Left ventricle myocardium superior (tissue), 1 donor: ENCODE data around the gene CCNL2. TPM values are rescaled to one million over a fixed set of nuclear protein-coding genes. Genes with fewer than 3 reads are reported as not detected.
"Not testable (repeated sequence)": the region's sequence is repeated elsewhere in the genome, so short reads cannot be mapped to it uniquely, and the experiment has no call there.

ENCODE experiments used
- ATAC-seq: fragments of 200-7000 bp; cut with Tn5 transposase; one replicate; pipeline ENCODE4 v1.9.1; 2020; ENCODE audit warnings: mild to moderate bottlenecking, moderate library complexity
- DNase-seq: peaks from one replicate; pipeline ENCODE4 v3.0.0-alpha.2; 2020
- intact Hi-C: fragments of 100-400 bp; cut with micrococcal nuclease; formaldehyde crosslinking; loops from one replicate; pipeline ENCODE4 v1.11.0; 2022
- total RNA-seq: library from RNA; stranded (reverse); fragmentation: NEBNext Ultra II Directional; extraction: Animal tissue kit (Norgen Biotek cat#: 25700); gene quantifications from one replicate; pipeline ENCODE4 v1.2.1, GENCODE V29; 2021
- donor health status: DM: no; HTN: yes; CAD: no; lungs with severe emphysema.

The CCNL2 gene
- total RNA-seq, 1 donor from 2014 or later, result 61.0 TPM

DNA sequence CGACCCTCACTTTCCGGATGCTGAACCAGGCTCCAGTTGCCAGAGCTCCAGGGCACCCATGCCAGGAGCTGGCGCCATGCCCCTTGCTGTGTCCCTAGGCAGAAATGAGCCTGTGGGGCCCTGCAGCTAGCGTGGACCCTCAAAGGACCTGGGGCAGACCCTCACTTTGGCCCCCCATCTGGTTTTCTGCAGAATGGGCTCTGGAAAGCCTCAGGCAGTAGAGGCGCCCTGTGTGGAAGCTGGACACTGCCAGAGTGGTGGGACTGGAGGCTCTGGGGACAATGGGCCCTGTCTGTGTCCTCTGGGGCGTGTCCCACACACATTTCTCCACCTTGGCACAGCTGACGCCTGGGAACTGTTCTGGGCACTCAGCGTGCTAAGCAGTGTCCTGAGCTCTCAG lies 17.8 kb downstream of the CCNL2 start:
- ATAC-seq (no peak), DNase-seq (no peak)
- intact Hi-C loops, result no loop called here

DNA sequence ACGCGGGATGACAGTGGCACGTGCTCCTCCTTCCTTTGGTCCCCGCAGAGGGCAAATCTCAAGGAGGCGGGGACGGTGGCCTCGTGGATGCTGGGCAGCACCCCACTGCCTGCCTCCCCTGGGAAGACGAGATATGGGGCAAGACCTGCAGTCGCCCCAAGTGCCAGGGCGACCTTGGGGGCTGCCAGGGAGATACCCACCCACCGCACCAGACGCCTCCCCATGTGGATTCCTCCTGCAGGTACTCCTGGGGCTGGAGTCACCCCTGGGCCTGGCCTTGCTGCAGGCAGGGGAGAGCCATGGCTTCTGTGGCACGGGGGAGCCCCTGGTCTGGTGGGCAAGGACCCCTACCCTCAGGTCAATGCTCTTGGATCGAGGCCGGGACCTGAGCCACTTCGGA lies 18.3 kb downstream of the CCNL2 start:
- ATAC-seq (no peak), DNase-seq (no peak)
- intact Hi-C loops, result no loop called here

DNA sequence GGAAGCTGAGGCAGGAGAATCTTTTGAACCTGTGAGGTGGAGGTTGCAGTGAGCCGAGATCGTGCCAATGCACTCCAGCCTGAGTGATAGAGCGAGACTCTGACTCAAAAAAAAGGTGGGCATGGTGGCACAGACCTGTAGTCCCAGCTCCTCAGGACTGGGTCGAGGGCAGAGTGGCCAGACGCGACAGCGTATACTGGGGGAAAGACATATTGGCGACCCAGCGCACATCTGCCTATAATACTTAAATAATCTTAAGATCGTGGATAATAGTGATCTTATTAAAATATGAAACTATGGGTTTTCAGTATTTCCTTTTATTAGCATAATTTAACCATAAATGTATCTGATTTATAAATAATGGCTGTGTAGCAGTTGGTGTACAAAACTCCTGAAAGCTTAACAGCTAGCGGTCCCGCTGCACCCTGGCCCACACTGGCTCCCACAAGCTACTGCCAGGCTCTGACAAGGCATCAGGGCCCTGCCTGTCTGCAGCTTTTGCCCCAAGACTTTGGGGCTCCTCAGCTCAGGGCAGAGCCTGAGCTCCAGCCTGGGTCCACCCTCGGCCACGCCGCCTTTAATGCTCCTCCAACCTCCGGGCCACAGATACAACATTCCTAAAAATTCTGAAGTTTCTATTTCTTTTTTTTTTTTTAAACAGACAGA lies 21.5 kb downstream of the CCNL2 start:
- DNase-seq, result peak; percentile 27
- intact Hi-C loops, result no loop called here

DNA sequence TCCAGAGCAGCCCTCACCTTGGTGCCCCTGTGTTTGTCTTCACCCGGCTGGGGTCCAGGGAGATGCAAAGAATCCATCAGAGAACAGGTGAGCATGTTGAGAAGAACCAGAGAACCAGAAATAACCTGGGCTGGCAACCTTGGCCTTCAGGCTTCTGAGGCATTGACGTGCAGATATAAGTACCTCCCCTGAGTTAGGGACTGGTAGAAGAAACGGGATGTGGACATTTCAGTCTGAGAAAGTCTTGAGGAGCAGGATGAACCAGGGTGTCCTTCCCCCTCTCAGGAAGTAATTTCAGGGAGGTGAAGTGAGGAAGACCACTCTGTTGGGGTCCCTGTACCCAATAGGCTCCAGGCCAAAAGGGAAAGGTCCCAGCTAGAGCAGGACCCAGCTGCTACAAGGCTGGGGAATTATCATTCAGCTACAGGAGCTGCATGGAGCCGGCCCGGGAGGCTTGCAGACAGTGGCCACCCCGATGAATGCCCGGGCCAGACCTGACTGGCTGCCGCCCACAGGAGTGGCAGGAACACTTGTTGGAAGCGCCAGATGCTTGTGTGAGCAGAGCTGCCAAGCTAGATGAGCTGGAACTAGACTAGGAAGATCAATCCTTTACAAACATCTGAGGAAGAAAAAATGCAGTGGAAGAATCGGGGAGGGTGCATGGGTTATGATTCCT lies 22.4 kb downstream of the CCNL2 start:
- peak; percentile 28 for DNase-seq
- ATAC-seq, result no peak
- intact Hi-C loops, result no loop called here

More for the DNA sequence above, 21.5 kb downstream of the CCNL2 start:
- ATAC-seq, result no peak

DNA sequence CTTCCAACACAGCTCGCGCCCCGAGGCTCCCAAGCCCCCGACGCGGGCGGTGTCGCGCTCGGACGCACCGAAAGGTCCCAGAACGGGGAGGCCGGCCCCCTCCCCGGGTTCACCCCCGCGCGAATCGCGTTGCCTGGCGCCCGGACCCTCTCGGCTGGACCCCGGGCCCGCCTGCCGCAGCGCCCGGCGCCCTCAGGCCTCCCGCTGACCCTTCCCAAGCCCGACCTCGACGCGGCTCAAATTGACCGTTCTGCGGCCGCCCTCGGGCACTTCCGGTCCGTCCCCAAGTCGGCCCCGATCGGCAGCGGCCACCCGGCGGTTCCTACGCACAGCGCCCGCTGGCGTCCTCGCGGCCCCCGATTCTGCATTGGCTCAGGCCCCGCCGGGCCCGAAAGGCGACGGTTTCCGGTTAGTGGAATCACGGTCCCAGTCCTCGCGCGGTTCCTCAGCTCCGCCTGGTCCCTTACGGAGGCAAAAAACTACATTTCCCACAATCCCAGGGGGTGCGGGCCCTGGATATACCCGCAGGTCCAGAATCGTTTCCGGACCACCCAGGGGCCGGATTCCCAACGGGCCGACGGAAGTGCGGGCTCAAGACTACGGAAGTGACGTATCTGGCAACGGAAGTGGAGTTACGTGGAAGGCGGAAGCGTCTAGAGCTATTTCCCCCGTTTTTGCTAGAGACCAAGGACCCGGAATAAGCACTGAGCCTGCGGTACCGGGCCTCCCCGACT lies 24.0 kb downstream of the CCNL2 start, which contains the start of gene AURKAIP1:
TSS of gene AURKAIP1 (minus strand) at position 279 of the 734 bp plus-strand sequence. CDS start 451 bp downstream, outside the sequence.
- intact Hi-C loops, result no loop called here
- DNase-seq, result peak; percentile 98
- ATAC-seq, result peak; percentile 95

DNA sequence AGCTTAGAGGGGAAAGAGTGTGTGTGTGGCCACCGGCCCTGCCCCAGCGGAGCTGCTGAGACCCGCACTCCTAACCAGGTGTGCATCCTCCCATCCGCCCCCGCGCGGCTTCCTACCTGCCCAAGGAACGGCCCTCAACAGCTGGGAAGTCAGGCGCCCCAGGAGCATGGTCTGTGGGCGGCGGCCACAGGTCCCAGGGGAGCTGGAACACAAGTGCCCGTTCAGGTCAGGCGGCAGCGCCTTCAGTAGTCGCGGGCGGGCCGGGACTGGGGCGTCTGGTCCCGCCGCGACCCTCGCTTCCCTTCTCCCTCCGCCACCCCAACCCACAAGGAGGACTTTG lies 24.6 kb downstream of the CCNL2 start:
- peak; percentile 60 for DNase-seq
- peak; percentile 1 for ATAC-seq
- intact Hi-C loops, result no loop called here

DNA sequence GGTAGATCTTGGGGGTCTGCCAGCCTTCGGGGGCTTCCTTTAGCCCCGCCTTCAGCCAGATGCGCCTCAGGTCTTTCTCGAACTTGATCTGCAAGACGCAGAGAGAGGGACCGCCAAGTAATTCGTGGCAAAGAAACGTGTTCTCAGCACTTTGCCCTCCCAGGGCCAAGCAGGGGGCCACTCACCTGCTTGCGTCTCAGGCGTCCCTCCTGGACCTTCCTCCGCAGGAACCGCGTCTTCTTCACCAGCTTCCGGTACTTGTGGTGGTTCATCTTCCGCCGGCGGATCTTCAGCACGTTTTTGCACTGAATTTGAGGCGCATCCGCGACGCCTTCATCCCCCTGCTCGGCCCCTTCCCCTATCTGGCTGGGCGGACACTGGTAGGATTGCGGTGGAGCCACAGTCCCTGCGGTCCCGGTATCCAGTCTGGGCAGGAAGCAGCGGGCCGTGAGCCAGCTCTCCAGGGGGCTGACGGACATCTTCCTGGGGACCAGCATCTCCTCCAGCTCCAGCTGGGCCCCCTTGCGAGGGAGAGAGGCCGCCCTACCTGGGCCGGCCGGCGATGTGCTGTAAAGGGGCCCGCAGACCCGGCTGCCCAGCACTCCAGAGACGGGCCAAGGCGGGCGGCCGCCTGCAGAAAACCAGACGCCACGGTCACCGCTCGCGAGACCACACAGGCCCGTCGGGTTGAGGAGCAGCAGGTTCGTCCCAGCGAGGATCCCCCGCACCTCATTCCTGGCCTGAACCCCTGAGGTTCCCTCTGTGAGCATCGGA lies 25.1 kb downstream of the CCNL2 start:
- ATAC-seq, result no peak
- intact Hi-C loops, result no loop called here
- peak; percentile 39 for DNase-seq

DNA sequence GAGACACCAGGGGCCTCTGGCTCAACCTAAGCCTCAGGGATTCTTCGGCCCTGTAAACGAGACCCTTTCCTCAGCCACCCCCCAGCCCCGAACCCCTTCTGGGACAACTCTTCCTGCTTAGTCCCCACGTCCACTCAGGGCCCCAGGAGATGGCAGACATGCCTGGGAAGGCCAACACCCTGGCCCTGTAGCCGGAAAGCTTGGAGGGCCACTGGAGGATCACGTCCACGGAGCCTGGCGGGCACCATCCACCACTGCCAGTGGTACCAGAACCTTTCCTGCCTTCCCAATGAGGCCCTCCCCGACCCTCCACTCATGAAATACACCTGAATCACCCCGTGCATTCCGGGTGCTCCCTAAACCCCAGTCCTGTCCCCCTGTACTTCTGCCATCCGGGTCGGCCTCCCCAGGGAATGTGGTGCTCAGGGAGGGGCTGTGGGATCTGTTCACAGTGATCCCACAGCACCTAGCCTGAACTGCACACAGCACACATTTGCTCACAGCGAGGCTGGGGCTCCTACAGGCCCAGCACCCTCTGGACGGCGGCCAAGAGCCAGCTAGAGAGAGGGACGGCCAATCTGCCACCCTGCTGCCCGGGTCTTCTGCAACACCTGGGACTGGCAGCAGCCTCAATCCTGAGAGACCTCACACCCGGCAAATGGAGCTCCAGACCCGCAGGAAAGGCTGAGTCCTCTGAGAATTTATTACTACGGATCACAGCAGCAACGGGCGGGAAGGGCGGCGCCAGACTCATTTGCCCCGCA lies 25.9 kb downstream of the CCNL2 start:
- DNase-seq (peak; percentile 34), ATAC-seq (no peak)
- intact Hi-C loops, result no loop called here

DNA sequence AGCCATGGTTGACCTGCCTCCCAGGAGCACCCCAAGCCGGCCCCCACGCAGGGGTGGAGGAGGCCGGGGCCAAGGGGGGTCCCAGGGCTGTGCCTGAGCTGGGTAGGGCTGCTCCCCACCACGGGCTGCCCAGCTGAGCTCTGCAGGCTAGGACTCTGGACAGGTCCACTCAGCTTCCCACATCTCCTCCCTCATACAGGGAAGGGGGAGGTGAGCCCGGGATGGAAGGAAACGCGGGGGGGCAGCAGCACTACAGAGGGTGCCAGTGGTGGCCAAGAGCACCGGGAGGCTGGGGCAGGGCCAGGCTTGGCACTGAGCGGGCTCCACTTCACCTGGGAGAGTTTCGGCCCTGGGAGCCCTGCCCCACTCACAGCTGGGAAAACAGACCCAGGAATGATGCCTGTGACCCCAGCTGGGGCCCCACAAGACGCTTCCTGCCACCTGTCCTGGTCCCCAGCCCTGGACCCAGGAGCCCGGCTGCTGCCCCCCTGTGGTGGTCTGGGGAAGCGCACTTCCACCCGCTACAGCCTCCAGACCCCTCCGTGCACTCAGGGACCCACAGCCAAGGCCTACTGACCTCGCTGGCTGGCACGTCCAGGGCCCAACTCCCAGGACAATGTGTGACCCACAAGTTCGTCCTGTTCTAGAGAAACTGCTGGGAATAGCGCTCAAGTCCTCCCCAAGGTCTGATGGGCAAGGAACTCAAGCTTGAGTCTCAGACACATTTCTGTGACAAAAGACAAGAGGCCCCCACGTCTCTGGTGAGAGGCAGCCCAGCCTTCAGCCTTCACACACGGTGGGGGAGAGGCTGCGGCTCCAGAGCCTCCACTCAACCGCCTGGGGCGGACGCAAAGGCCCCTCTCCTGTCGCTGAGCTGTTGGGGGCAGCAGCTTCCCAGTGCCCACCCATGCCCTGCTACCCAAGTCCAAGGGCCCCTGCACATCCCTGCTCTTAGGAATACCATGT lies 27.1 kb downstream of the CCNL2 start:
- intact Hi-C loops, result no loop called here
- DNase-seq (peak; percentile 80), ATAC-seq (peak; percentile 33)

DNA sequence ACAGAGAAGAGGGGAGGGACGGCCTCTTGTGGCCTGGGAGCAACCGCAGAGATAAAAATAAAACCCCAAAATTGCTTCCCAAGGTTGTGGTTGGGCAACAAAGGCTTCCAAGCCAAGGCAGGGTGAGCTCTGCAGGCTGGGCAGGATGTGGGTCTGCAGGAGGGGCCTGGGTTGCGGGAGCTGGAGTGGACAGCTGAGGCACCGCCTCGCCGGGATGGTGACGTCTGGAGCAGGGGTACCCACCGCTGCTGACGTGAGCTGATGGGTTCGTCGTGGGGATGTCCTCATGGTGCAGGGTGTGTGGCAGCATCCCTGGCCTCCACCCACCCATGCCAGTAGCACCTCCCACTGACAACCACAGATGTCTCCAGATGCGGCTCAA lies 27.8 kb downstream of the CCNL2 start:
- peak; percentile 35 for DNase-seq
- ATAC-seq, result no peak
- intact Hi-C loops, result no loop called here

DNA sequence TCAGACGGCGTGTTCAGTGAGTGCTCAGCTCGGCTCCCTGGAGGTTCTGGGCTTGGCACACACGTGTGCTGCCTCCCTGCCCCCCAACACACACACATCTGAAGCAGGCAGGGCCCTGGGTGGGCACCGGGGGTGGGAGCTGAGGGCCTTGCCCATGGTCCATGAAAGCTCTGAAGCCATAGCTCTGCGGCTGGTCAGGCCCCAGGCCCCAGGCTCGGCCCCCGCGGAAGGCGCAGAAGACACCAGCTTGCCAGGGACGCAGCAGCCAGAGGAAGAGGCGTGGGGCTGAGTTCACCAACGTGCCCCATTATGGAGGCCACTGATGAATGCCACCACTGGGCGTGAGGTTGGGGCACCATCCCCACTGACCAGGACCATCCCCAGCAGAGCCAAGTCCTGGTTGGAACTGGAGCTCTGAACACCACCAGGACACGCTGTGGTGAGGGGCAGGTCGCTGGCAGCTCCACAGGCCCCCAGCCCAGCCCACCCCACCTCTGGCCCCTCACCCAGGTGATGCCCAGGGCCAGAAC lies 28.3 kb downstream of the CCNL2 start:
- DNase-seq, result peak; percentile 29
- ATAC-seq, result no peak
- intact Hi-C loops, result no loop called here

DNA sequence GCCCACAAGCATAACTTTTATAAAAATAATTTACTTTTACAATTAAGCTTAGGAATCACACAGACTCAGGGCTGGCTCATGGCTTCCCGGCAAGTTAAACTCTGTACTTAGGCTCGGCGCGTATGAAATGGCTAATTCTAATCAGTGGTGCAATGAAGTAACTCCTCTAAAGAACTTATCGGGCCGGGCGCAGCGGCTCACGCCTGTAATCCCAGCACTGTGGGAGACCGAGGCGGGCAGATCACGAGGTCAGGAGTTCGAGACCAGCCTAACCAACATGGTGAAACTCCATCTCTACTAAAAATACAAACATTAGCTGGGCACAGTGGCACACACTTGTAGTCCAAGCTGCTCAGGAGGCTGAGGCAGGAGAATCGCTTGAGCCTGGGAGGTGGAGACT lies 29.0 kb downstream of the CCNL2 start:
- ATAC-seq, intact Hi-C loops: not testable (repeated sequence)
- DNase-seq, result peak; percentile 9

DNA sequence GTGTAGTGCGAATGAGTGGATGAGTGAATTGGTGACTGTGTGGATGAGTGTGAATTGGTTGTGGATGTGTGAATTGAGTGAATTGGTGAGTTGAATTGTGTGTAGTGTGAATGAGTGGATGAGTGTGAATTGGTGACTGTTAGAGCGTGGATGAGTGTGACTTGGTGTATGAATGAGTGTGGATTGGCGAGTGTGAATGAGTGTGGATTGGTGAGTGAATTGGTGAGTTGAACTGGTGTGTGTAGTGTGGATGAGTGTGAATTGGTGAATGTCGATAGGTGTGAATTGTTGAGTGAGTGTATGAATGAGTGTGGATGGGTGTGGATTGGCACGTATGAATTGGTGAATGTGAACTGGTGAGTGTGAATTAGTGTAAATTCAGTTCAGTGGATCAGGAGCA lies 31.8 kb downstream of the CCNL2 start:
- intact Hi-C loops, result no loop called here
- DNase-seq, result no peak
- ATAC-seq, result no peak

DNA sequence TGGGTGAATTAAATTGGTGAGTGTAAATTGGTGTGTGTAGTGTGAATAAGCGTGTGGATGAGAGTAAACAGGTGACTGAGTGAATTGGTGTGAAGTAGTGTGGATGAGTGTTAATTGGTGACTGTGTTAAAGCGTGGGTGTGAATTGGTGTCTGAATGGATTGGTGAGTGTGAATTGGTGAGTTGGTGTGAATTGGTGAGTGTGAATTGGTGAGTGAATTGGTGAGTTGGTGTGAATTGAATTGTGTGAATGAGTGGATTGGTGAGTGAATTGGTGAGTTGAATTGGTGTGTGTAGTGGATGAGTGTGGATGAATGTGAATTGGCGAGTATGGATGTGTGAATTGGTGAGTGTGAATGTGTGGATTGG lies 32.5 kb downstream of the CCNL2 start:
- DNase-seq (no peak), ATAC-seq (no peak)
- intact Hi-C loops, result no loop called here

DNA sequence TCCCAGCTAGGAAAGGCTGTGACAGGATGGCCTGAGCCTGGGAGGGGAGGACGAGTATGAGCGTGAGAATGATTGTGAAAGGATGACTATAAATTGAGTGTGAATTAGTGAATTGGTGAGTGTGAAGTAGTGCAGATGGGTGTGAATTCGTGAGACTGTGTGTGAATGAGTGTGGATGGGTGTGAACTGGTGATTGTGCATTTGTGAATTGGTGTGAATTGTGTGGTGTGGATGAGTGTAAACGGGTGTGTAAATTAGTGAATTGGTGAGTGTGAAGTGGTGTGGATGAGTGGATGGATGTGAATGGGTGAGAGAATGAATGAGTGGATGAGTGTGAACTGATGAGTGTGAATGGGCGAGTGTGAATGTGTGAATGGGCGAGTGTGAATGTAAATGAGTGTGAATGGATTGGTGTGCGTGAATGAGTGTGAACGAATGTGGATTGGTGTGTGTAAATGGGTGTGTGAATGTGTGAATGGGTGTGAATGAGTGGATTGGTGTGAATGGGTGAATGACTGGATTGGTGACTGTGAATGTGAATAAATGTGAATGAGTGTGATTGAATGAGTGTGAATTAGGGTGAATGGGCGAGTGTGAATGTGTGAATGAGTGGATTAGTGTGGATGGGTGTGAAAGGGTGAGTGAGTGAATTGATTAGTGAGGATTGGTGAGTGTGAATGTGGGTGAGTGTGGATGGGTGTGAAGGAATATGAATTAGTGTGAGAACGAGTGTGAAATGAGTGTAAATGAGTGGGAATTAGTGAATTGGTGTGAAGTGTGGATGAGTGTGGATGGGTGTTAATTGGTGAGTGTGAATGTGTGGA lies 33.0 kb downstream of the CCNL2 start:
- intact Hi-C loops, result no loop called here
- ATAC-seq (no peak), DNase-seq (no peak)

DNA sequence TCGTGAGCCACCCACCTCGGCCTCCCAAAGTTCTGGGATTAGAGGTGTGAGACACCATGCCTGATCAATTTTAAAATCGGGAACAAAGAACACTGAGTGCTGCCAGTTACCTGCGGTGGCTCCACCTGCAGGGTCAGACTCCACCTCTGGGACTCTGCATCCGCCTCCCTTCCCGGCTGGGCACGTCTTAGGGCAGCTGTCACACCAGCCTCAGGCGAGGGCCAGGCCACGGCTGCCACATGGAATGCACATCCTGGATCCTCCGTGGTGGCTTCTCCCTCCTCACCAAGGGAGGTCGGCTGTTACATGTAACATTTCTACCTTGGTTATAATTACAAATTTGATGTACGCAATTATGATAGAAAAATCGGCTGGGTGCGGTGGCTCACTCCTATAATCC lies 34.9 kb downstream of the CCNL2 start:
- ATAC-seq (no peak), DNase-seq (peak; percentile 20)
- intact Hi-C loops, result no loop called here

DNA sequence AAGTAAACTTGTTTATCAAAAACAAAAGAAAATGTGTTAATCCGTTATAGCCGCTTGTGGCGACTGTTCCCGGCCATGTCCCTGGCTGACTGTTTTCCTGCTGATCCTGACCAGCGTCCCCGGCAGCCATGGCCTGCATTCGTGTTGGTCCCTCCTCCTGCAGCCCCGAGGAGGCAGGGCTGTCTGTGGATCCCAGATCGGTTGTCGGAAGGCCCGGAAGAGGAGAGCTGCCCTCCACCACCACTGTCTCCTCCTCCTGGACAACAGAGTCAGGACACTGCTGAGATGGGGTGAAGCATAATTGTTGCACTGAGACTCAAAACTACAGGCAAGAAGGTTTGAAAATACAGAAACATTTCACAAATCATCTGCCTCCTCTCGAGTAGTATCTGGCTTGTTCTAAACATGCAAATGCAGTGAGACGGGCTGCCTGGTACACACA lies 37.1 kb downstream of the CCNL2 start:
- ATAC-seq (peak; percentile 23), DNase-seq (peak; percentile 76)
- intact Hi-C loops, result no loop called here
